Rectal smooth muscle tissue (tissue), 1 donor: ENCODE results near the gene MLN.
"Not testable (repeated sequence)": the region's sequence is repeated elsewhere in the genome, so short reads cannot be mapped to it uniquely, and the experiment has no call there.

Source experiments
- H3K27ac ChIP-seq: one replicate; pipeline ENCODE4 v1.7.0; 2013; ENCODE audit warnings: low read depth, low read length, inconsistent platforms
- H3K27me3 ChIP-seq: one replicate; pipeline ENCODE4 v1.7.0; 2013; ENCODE audit warnings: low read length; ENCODE audit not compliant: control insufficient read depth, insufficient read depth
- H3K36me3 ChIP-seq: one replicate; pipeline ENCODE4 v1.7.0; 2013; ENCODE audit warnings: low read length; ENCODE audit not compliant: control insufficient read depth, insufficient read depth
- H3K4me1 ChIP-seq: one replicate; pipeline ENCODE4 v1.7.0; 2013; ENCODE audit warnings: low read length; ENCODE audit not compliant: control insufficient read depth, insufficient read depth
- H3K4me3 ChIP-seq: one replicate; pipeline ENCODE4 v1.7.0; 2013; ENCODE audit warnings: low read length
- H3K9ac ChIP-seq: one replicate; pipeline ENCODE4 v1.7.0; 2013; ENCODE audit warnings: low read length

The MLN gene

DNA sequence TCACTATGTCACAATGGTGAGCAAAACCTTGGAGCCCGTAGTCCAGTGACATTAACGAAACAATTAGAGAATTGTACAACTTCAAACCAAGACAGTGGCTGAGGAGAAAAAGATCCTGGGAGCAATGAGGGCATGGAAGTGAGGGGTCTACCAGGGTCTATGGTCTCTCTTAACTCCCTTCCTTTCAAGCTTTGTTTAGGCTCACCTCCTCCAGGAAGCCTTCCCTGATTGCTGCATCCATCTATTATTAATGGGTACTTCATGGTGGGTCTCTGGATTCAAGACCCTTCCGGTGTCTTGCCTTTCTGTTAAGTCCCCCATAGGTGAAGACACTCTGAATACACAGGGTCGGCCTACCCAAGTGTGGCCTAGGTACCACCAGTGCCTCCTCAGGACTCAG, 38.1 kb upstream of the MLN start:
- Histone ChIP-seq H3K27ac (no peak overlapping the region), H3K27me3 (no peaks in the 10 kb centered on the region), H3K9ac (no peak overlapping the region), H3K4me1 (peaks cover 3% of the 10 kb centered on the region), H3K36me3 (no peaks in the 10 kb centered on the region), H3K4me3 (no peak overlapping the region)

DNA sequence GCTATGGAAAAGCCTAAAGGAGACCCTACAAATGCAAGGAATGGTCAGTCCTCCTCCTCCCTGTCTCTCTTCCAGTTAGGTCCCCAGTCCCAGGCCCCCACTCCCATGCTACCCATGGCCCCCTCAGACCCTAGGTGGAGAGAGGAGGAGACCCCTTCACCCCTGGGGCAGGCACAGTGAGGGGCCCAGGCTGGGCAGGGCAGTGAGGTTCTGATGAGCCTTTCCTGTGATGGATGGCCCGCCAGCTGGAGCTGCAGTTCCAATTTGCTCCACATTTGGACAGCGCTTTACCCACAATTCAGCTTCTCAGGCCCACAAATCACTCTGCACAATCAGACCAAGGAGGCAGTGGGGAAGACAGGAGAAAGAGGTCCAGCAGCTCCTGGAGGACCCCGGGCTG, 37.3 kb upstream of the MLN start:
- H3K36me3 ChIP-seq: no peaks in the 10 kb centered on the region
- H3K4me1 ChIP-seq: peaks cover 3% of the 10 kb centered on the region
- H3K27ac ChIP-seq: no peak overlapping the region
- H3K4me3 ChIP-seq: no peak overlapping the region
- no peaks in the 10 kb centered on the region for H3K27me3 ChIP-seq
- no peak overlapping the region for H3K9ac ChIP-seq

DNA sequence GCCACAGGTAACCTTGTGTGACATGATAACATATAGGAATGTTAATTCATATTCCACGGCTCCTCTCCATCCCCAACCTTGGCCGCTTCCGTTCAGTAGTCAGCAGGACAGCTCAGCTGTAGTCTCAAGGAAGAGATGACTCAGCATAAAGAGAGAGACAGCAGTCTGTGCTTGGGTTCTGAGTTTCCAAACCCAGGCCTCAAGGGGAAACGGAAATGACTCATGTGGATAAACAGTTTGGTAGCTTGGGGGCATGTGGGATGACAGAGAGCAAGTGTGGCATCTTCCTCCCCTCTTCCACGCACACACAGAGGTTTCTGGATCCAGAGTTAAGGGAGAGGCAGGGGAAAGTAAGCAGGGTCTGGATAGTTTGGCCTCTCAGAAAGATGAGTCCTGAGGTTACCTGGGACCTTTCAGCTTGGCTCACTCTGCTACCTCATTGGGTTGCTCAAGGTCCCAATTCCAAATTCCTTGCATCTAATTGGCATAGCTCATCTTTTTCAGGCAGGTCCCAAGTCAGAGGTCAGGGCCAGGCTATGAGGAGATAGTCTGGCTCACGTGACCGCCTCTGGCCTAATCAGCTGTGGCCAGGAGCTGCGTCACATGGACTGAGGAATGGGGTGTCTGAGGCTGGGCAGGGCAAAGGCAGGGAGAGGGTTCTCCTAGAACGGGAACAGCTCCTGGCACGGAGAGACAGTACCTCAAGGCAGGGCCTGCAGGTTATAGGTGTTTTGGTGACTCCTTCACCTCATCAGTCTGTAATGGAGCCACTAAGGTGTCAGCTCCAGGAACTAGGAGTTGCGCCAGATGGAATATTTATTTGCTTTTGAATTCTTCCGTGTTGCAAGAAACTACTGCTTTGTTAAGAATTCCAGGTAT, 36.5 kb upstream of the MLN start:
- Histone ChIP-seq H3K36me3 (no peaks in the 10 kb centered on the region), H3K4me3 (no peak overlapping the region), H3K9ac (no peak overlapping the region), H3K27ac (no peak overlapping the region), H3K4me1 (peaks cover 3% of the 10 kb centered on the region), H3K27me3 (no peaks in the 10 kb centered on the region)

DNA sequence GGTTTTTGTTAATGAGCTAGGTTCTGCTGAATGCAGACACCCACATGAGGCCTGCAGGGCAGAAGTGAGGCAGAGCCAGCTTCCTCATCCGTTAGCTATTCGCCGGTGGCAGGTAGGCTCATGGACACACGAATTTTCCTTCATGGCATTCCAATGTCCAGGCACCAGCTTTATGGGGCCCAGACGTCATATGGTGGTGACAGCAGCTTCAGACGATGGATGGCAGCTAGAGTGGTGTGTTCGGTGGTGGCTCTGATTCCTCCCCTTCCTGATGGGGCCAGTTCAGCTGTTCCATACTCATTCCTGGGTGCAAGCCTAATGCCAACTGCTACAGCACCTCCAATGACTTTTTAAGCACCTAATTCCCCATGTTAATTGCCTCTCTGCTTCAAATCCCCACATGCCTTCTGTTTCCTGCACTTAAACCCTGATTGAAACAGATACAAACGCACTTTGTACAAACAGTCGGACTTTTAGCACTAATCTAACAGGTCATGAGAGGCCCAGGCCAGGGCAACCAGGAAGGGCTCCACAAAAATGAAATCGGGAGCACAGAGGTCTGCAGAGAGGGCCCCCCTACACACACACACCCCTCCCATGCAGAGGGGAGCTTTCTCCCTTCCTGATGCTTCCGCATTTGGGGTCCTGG, 35.7 kb upstream of the MLN start:
- Histone ChIP-seq H3K36me3 (no peaks in the 10 kb centered on the region), H3K9ac (no peak overlapping the region), H3K4me1 (peaks cover 3% of the 10 kb centered on the region), H3K27ac (no peak overlapping the region), H3K27me3 (no peaks in the 10 kb centered on the region), H3K4me3 (no peak overlapping the region)

DNA sequence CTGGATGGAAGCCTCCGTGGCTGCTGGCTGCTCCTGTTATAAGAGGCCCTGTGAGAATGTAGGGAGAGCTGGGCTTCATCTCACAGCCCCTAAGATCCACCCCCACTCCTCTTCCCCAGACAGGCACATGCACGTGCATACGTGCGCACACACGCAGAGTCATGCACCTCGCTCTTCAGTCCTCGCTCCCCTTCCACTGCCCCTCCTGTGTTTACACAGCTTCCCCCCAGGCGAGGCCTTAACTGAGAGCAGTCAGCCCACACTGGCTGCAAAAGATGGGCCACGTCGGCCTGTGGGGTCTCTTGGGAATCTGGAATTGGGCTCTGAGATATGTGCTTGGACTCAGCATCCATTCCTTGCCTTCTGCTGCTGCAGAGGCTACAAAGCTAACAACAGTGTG, 35.2 kb upstream of the MLN start:
- H3K27me3 ChIP-seq: no peaks in the 10 kb centered on the region
- H3K36me3 ChIP-seq: no peaks in the 10 kb centered on the region
- peaks cover 3% of the 10 kb centered on the region for H3K4me1 ChIP-seq
- no peak overlapping the region for H3K27ac ChIP-seq
- no peak overlapping the region for H3K4me3 ChIP-seq
- no peak overlapping the region for H3K9ac ChIP-seq

DNA sequence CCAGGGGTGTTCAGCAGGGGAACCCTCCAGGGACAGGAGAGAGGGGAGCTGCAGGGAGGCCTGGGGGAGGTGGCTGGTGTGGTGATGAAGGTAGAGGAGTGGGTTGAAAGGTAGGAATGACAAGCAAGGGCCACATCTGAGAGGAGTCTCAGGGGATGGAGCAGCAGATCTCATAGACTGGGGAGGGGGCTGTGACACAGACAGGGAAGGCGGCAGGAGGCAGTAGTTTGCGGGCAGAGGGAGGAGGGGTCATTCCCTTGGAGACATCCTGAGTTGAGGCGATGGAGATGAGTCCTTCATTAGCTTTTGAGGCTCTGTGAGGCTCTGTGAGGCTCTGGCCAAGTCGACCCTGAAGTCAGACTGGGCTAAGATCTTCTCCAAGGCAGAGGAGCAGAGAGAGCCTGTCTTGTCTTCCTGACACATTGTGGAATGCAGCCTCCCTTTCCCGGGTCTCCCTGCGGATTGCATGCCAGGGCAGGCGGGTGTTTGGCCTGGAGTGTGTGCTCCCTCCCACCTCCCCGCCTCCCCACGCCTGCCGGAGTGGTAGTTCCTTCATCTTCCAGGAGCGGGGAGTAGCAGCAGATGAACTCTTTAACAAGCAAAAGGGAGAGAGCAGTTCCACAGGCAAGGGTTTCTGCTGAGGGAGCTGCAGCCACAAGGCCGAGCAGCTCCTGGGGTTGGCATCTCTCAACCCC, 34.3 kb upstream of the MLN start:
- peaks cover 3% of the 10 kb centered on the region for H3K4me1 ChIP-seq
- H3K27me3 ChIP-seq: no peaks in the 10 kb centered on the region
- H3K4me3 ChIP-seq: no peak overlapping the region
- H3K9ac ChIP-seq: no peak overlapping the region
- no peak overlapping the region for H3K27ac ChIP-seq
- H3K36me3 ChIP-seq: no peaks in the 10 kb centered on the region

DNA sequence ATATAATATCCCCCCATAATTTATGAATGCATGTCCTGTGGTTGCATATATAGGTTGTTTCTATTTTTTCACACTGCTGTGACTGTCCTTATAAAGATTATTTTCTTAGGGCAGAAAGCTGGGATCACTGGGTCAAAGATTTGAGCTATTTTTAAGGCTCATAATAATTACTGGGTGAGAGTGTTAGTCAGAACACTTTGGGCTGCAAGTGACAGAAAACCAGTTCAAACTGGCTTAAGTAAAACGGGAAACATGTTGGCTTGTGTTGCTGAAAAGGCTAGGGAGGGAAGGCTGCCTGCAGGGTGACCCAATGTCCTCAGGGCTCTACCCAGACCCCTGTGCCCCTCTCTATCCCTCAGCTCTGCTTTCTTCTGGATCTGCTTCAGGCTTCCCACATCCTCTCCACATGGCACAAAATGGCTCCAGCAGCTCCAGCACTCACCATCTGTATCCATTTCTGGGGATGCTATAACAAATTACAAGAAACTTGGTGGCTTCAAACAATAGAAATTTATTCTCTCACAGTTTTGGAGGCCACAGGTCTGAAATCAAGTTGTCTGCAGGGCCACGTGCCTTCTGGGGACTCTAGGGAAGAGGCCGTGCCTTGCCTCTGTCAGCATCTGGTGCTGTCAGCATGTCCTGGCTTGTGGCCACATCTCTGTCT, 33.1 kb upstream of the MLN start:
- Histone ChIP-seq H3K36me3 (no peaks in the 10 kb centered on the region), H3K27ac (no peak overlapping the region), H3K4me1 (peaks cover 3% of the 10 kb centered on the region), H3K4me3 (no peak overlapping the region), H3K9ac (no peak overlapping the region), H3K27me3 (no peaks in the 10 kb centered on the region)

DNA sequence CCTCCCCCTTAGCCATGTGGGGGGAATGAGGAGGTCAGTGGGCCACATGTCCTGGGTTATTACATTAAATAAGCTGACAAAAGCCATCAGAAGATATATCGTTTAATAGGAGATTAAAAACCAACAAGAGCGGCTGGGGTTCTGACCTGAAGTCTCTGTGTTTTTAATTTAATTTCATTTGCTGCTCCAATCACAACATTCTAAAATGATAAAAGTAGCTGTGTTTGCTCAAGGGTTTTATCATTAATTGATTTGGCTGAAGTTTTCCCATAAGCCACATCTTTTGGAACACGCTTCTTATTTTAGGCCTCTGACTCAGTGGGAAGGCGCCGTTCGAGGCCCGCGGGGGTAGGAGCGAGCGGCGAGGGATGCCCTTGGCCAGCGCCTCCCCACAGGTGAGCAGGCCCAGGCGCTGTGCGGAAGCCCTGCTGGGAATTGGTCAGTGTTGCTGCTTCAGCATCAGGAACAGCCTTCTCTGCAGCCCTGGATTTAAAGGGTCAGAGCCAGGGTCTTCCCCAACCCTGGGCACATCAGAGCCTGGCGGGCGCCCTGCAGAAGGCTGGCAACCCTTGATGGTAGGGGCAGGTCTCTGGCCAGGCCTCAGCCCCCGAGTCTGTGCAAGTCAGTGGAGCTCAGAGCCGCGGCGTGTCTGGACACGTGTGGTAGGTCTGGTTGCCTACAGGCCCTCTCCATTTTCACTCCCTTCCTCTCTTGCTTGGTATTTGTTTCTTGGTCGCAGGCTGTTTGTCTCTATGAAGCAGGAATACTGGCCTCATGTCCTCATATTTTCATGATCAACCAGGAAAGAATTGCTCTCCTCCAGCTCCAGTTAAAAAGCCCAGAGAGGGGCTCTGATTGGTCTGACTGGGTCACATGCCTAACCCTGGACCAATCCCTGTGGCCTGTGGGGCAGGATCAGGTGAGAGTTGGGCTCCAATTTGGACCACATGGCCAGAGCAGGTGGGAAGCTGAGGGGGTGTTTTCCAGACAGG, 30.9 kb upstream of the MLN start:
- no peak overlapping the region for H3K9ac ChIP-seq
- no peaks in the 10 kb centered on the region for H3K36me3 ChIP-seq
- H3K27ac ChIP-seq: no peak overlapping the region
- H3K4me1 ChIP-seq: no peaks in the 10 kb centered on the region
- no peak overlapping the region for H3K4me3 ChIP-seq
- H3K27me3 ChIP-seq: no peaks in the 10 kb centered on the region

DNA sequence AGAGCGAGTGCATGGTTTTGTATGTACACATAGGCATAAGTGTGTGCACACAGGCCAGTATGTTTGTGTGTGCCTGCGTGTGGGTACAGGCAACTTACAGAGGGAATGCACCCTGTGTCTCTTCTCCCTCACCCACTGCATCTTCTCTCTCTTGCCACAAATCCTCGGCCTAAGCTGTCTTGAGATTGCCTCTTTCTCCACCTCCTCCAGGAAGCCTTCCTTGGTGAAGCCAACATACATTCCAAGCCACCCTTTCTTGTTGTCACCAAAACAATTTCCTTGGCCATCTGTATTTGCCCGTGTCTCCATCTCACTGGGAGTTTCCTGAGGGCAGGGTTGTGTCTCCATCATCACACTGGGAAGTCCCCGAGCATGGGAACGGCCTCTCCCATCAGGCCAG, 29.8 kb upstream of the MLN start:
- no peak overlapping the region for H3K27ac ChIP-seq
- no peak overlapping the region for H3K9ac ChIP-seq
- H3K4me1 ChIP-seq: peaks cover under 1% of the 10 kb centered on the region
- no peak overlapping the region for H3K4me3 ChIP-seq
- no peaks in the 10 kb centered on the region for H3K36me3 ChIP-seq
- no peaks in the 10 kb centered on the region for H3K27me3 ChIP-seq

DNA sequence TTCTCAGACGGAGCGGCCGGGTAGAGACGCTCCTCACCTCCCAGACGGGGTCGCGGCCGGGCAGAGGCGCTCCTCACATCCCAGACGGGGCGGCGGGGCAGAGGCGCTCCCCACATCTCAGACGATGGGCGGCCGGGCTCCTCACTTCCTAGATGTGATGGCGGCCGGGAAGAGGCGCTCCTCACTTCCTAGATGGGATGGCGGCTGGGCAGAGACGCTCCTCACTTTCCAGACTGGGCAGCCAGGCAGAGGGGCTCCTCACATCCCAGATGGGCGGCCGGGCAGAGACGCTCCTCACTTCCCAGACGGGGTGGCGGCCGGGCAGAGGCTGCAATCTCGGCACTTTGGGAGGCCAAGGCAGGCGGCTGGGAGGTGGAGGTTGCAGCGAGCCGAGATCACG, 29.0 kb upstream of the MLN start:
- H3K4me1 ChIP-seq, H3K27me3 ChIP-seq, H3K36me3 ChIP-seq, H3K4me3 ChIP-seq, H3K9ac ChIP-seq, H3K27ac ChIP-seq: not testable (repeated sequence)

DNA sequence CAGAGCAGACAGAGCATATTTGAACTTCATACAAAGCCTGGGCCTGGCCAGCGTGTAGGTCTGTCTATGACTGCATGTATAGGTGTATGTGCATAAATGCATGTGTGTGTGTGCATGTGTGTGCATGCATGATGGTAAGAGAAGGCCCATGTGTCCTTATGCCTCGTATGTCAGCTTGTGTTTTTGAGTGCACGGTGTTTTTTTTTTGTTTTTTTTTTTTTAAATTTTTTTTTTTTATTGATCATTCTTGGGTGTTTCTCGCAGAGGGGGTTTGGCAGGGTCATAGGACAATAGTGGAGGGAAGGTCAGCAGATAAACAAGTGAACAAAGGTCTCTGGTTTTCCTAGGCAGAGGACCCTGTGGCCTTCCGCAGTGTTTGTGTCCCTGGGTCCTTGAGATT, 27.9 kb upstream of the MLN start:
- not testable (repeated sequence) for H3K27me3 ChIP-seq, H3K27ac ChIP-seq, H3K36me3 ChIP-seq, H3K9ac ChIP-seq, H3K4me1 ChIP-seq, H3K4me3 ChIP-seq
